HG03575 (cell line): ENCODE measurements around the gene NIPBL.
"Not testable (repeated sequence)": the region's sequence is repeated elsewhere in the genome, so short reads cannot be mapped to it uniquely, and the experiment has no call there.

Experiments used
- ATAC-seq: cut with Tn5 transposase; IDR thresholded peaks from one replicate; pipeline ENCODE4 v1.9.1; 2021; ENCODE audit not compliant: unreplicated experiment, insufficient number of reproducible peaks, low FRiP score; ENCODE audit errors: extremely low read depth

Gene NIPBL

DNA sequence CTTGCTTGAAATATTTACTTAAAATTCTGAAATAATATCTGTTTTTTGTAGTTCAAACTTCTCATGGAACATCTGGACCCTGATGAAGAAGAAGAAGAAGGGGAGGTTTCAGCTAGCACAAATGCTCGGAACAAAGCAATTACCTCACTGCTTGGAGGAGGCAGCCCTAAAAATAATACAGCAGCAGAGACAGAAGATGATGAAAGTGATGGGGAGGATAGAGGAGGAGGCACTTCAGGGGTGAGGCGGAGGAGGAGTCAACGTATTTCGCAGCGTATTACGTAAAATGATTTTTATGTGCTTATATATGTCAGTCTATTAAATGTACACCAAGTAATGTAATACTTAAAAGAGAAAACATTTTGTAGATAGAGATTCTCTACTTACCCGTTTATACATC, 187.2 kb downstream of the NIPBL start:
- ATAC-seq, result no peak

DNA sequence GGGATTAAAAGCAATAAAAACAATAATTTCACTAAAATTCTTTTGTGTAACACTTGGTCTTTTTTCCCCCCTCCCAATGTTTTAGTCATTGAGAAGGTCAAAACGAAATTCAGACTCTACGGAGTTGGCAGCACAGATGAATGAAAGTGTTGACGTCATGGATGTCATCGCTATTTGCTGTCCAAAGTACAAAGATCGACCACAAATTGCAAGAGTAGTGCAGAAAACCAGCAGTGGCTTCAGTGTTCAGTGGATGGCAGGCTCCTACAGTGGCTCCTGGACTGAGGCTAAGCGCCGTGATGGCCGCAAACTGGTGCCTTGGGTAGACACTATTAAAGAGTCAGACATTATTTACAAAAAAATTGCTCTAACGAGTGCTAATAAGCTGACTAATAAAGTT, 187.9 kb downstream of the NIPBL start:
- ATAC-seq, result no peak

DNA sequence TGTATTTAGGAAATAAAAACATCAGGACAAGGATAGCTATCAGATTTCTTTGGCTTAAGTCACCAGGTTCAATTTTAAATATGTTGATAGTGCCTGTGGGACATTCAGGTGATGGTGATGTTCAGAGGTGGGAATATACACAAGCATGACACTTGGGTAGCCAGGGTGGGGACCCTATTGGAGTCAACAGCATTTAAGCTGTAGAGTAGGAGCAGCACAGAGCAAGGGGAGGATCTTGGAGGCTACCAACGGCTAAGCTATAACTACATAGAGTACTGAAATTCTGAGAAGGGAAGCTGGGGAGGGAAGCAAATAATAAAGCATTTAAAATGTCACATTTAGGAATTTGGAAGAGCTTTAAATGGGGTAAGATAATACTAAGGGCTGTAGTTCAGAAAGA, 194.9 kb downstream of the NIPBL start:
- ATAC-seq, result no peak

DNA sequence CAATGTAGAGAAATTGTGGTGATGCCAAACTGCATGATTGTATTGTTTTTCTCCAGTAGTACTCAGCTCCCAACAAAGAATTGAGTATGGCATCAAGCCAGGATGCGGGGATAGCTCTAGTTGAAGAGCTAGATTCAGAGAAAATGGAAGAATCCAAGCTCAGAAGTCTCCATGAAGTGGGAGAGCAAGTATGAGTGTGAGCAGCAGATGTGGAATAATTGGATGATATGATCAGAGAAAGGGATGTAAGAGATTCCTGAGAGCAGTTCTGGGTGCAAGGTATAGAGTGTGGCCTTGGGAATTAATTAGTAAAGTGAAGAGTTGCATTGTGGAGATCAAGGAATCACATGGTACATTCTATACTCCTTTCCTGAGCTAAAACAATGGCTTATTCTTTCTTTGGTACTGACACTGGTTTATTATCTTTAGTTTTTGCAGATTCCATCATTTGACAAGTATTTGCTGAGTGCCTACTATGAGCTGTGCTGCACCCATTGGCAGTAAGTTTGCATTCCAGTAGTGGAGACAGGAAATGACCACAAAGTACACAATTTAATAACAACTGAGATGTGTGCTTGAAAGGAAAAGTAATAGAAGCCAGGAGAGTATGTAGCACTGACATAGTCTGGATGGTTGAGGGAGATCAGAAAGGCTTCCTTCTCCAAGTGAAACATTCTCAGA, 195.5 kb downstream of the NIPBL start:
- ATAC-seq, result no peak

DNA sequence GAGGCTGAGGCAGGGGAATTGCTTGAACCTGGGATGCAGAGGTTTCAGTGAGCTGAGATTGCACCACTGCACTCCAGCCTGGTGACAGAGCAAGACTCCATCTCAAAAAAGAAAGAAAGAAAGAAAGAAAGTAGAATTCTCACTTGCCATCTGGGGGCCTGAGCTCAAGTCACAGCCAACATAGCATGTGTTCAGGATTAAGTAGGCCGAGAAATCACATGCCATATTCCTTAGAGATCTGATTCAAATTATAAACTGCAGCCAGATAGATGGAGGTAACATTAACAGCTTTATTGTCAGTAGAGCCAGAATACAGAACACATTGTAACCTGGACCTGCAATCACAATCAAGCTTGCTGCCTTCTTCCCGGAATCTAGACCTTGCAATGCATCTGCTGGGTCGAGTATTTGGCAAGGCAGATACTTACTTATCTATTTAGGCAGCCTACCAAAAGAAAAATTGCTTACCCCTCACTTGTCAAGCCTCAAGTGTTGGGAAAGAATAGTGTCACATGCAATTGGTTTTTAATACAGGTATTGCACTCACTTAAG, 198.9 kb downstream of the NIPBL start:
- no peak for ATAC-seq

DNA sequence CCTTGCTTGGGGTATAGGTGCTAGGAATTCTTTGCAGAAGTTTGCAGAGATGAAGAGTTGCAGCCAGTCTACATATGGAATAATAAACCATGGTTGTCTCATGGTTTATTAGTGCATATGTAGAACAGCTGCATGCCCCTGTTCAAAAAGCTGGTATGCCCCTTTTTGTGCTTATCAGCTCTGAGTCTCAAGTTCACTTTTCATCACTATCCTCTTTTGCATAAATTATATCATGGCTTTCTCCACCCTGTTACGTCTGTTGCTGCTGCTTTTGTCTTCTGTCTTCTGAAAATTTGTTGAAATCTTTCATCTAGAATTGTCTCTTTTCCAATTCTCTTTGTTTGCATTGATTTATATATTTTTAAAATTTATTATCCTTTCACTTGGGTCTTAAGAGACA, 200.6 kb downstream of the NIPBL start:
- ATAC-seq, result no peak

DNA sequence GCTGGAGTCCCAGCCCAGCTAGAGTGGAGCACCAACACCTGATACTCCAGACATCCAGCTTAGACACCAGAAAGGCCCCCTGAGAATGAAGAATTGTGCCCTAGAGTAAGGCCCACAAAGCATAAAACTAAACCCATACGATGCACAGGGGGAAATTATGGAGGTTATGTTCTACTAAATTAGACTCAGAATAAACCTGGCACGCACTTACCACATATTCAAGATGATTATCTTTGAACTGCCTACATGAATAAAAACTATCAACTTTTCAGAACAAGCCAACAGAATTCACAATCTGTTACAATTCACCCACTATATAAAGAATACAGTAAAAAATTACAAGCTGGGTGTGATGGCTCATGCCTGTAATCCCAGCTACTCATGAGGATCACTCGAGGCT, 204.1 kb downstream of the NIPBL start:
- no peak for ATAC-seq

DNA sequence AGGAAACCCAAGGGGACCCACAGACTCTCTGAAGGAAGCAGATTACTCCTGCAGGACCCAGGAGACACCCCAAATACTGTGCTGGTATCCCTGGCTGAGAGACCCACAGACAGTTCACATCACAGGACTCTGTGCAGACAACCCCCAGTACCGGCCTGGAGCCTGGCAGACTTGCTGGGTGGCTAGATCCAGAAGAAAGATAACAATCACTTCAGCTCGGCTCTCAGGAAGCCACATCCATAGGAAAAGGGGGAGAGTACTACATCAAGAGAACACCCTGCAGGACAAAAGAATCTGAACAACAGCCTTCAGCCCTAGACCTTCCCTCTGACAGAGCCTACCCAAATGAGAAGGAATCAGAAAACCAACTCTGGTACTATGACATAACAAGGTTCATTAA, 206.4 kb downstream of the NIPBL start:
- not testable (repeated sequence) for ATAC-seq

DNA sequence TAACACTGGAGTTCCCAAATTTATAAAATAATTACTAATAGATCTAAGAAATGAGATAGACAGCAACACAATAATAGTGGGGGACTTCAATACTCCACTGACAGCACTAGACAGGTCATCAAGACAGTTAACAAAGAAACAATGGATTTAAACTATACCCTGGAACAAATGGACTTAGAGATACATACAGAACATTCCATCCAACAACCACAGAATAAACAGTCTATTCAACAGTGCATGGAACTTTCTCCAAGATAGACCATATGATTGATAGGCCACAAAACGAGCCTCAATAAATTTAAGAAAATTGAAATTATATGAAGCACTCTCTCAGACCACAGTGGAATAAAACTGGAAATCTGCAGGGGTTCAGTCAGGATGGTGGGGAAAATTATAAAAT, 209.5 kb downstream of the NIPBL start:
- ATAC-seq, result not testable (repeated sequence)

DNA sequence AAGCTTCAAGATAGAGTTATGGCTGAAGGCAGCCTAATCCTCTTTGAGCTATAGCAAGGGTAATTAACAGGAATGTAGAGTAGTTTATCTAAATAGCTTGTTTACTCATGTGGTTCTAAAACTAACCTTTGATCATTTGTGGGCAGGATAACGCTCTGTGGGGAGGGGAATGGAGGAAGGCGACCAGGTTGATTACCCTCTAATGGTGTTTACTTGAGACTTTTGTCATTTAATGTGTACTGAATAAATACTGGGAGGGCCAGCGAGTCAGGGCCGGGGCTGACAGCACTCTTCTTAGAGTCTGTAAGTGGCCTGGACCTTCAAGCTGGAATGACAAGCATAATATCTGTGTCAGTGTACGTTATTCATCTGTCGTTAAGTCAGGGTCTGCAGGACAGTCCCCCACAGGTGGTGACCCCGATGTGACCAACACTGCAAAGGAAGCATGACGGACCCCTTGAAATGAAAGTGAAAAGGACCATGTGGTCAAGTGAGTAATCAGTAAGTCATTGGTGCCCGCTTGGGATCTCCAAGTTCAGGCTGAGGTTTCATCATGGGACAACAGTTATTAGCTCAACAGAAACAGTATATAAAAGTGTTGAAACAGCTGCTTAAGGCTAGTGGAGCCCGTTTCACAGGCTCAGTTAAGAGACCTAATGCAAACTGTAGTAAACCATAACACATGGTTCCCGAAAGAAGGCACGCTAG, 210.1 kb downstream of the NIPBL start:
- no peak for ATAC-seq

DNA sequence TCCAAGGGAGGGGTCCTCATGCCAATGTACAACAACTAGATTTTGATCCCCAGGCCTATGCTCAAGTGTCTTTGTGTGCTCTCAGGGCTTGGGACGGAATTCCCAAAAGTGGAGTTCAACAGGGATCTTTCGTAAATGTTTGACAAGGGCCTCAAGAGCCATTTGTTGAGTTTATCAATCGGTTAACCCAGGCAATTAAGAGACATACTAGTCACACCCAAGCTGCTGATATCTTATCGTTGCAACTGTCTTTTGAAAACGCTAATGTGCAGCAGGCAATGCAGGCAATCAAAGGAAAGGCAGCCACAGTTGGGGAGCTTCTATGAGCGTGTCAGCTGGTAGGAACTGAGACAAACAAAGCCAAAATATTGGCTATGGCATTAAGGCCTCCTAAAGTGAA, 211.4 kb downstream of the NIPBL start:
- ATAC-seq, result no peak

DNA sequence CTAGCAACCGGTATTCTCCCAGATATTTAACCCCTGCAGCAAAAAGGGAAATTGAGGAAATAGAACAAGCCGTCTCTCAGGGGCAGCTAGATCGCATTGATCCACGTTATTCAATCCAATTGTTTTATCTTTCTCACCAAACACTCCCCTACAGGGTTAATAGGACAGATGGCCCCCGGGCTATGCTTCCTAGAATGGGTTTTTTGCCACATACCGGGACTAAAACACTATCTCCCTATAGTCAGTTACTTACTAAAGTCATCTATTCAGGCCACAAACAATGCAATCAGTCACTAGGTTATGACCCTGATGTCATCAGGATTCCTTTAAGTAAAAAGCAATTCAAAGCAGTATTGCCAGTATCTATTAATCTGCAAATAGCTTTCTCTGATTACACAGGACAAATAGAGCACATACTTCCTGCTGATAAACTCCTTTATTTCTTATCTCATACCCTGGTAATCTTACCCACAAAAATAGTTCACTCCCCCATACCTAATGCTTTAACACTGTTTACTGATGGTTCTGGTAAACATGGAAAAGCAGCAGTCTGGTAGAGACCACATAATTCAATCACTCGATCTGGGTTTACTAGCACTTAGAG, 213.7 kb downstream of the NIPBL start:
- ATAC-seq, result no peak

DNA sequence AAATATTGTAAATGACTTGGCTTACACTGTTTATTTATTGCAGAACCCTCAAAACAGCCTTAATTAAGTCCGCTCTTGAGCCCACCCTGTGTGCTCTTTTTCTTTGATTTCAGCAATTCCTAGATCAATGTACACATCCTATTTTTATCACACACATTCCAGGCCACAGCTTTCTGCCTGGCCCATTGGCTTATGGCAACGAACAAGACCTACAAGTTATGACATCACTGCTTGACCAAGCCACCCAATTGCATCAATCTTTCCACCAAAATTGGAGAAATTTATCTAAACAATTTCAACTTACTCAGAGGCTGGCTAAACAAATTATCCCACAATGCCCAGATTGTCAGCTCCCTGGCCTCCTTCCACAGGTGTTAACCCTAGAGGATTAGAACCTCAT, 214.2 kb downstream of the NIPBL start:
- no peak for ATAC-seq

DNA sequence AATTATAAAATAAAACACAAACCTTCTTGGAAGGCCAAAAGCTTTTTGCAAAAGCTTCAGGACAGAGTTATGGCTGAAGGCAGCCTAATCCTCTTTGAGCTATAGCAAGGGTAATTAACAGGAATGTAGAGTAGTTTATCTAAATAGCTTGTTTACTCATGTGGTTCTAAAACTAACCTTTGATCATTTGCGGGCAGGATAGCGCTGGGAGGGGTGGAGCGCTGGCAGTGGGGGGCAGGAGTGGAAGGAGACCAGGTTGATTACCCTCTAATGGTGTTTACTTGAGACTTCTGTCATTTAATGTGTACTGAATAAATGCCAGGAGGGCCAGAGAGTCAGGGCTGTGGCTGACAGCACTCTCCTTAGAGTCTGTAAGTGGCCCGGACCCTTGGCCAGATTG, 217.2 kb downstream of the NIPBL start:
- not testable (repeated sequence) for ATAC-seq

DNA sequence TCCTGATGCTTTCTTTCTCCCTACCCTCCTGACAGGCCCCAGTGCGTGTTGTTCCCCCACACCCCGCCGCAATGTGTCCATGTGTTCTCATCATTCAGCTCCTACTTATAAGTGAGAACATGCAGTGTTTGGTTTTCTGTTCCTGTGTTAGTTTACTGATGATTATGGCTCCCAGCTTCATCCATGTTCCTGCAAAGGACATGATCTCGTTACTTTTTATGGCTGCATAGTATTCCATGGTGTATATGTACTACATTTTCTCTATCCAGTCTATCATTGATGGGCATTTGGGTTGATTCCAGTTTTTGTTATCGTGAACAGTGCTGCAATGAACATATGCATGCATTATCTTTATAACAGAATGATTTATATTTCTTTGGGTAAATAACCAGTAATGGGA, 222.7 kb downstream of the NIPBL start:
- not testable (repeated sequence) for ATAC-seq

DNA sequence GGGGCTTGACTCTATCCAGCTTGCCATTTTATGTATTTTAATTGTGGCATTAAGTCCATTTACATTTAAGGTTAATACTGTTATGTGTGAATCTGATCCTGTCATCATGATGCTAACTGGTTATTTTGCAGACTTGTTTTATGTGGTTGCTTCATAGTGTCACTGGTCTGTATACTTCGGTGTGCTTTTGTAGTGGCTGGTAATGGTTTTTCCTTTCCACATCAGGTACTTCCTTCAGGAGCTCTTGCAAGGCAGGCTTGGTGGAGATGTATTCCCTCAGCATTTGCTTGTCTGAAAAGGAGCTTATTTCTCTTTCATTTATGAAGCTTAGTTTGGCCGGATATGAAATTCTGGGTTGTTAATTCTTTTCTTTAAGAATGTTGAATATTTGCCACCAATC, 226.7 kb downstream of the NIPBL start:
- no peak for ATAC-seq

DNA sequence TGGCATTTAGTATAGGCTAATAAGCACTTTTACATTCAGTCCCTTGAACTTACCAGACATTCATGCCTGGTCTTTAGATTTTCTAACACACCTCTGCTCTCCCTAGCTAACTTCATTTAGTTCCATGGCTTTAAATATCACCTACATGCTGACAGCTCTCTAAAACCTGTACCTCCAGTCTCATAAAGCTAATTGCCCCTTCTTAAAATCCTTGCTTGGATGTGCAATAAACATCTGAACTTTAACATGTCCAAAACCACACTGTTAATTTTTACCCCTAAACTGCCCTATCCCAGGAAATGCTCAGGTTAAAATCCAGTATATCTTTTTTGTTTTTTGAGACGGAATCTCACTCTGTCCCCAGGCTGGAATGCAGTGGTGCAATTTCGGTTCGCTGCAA, 232.8 kb downstream of the NIPBL start:
- ATAC-seq, result no peak

DNA sequence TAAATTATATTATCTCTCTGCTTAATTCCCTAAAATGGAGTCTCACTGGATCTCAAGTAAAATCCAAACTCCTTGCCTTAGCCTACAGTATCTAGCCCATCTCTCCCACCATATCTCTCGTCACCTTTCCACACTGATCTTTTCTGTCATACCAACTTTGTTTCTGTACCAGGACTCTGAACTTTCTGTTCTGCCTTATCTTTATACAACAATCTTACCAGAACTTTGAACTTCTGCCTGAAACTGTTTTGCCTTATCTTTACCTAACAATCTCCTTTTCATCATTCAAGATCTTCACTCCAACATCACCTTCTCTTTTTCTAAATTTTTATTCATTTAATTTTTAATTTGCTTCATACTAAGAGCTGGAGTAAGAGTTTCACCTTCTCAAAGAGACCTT, 233.6 kb downstream of the NIPBL start:
- ATAC-seq, result no peak

DNA sequence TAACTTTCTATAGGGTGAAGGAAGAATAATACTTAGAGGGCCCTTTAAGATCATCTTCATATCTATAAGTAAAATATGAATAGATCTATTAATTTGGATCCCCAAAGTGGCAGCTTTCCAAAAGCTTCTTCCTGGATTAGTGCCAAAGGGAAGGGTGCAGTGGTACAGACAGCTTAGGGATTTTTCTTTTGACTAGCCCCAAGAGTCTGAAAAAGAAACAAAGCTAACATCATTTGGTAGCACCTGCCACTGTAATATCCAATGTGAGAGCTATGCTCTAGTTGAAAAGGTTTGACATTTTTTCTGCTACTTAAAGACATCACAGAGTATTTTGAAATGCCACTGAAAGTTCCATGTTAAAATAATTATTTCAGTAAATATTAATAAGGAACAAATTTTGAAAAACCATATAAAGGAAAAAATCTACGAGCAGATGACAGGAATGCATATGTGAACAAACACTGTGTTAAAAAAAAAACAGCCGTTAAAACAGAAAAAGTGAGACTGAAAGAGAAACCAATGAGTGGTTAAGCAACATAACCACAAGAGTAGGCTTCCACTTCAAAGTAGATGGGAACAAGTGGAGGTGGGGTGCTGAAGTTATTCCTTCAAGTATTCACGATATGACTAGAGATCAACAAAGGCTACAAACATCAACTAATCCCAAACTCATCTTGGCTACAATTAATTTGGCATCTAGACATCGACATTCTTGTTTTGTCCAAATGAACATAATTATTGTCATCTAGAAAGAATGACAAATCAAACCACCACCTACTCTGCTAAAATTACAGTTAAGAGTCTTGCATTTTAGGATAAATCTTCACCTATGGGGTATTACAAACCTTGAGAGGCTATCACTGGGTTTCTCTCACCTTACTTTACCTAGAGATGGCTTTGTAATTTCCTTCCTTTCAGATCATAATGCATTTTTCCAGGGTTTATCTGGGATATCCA, 235.1 kb downstream of the NIPBL start:
- peak; percentile 70 for ATAC-seq
